DMS153 (cell line): ENCODE data around the gene CYP3A5.
"Not testable (repeated sequence)": the region's sequence is repeated elsewhere in the genome, so short reads cannot be mapped to it uniquely, and the experiment has no call there.

Source experiments
- DNase-seq: peaks from one replicate; lab custom pipeline; 2025; lab: John Stamatoyannopoulos, UW

CYP3A5 gene

DNA sequence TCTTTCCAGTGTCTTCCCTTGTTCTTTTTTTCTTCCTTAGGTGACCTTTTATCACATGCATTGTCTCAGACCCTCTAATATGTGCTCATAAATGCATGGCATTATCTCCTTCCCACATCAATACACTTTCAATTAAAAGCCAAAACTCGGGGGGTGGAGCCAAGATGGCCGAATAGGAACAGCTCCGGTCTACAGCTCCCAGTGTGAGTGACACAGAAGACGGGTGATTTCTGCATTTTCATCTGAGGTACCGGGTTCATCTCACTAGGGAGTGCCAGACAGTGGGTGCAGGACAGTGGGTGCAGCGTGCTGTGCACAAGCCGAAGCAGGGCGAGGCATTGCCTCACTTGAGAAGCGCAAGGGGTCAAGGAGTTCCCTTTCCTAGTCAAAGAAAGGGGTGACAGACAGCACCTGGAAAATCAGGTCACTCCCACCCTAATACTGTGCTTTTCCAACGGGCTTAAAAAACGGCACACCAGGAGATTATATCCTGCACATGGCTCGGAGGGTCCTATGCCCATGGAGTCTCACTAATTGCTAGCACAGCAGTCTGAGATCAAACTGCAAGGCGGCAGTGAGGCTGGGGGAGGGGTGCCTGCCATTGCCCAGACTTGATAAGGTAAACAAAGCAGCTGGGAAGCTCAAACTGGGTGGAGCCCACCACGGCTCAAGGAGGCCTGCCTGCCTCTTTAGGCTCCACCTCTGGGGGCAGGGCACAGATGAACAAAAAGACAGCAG, 6.2 kb upstream of the CYP3A5 start:
- DNase-seq, result not testable (repeated sequence)

DNA sequence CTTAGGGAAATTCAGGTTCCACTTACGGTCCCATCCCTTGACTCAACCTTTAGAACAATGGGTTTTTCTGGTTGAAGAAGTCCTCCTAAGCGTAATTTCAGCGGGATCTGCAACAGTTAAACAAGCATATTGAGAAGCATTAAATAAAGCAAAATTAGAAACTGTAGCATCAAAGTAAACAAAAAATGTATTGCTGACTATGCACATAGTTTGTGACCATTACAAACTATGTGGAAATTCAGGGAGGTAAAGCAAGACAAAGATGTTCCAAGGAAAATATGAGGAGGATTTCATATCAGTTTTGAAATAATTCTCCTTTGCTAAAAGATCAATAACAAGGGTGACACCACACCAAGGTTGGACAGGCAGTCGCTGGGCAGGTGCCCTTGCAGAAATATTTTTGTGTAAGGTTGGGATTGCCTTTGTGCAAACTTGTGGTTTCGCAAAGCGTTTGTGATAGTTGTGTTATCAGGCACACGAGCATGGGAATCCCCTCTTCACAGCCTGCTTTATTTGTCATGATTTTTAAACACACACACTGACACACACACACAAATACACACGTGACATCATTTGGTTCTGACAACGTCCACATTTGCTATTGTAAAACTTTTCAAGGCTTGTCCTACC, 5.4 kb upstream of the CYP3A5 start:
- no peak for DNase-seq

DNA sequence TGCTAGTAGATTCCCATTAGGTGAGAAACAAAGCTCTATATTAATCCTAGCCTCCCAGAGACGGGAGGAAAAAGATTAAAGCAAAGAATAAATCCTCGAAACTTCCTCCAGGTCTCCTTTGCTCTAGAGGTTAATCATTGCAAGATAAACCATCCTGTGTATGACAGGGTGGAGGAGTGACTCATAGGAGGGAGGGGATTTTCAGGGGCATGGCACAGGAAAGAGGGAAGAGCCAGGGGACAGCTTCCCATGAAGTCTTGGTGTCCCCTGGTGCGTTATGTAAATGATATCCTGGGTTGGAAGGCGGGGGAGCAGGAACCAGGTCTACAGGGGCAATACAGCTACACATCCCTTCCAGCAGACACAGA, 780 bp downstream of the CYP3A5 start:
- no peak for DNase-seq

DNA sequence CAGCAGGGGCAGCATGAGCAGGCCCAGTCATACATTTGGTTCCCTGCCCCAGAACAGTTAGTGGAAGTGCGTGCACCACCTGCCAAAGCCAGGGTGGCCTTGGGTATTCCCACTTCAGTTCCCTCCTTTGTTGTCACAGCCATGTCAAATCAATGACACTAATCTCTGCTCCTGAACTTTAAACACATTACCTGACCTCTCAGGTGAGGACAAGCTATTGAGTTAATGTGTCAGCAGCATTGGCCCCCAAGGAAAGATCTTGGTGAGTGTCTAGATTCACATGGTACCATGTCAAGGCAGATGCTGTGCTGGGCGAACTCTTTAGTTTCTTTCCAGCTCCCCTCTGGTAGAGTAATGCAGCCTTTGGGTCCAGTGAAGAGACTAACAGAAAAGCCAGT, 2.1 kb downstream of the CYP3A5 start:
- DNase-seq, result no peak

DNA sequence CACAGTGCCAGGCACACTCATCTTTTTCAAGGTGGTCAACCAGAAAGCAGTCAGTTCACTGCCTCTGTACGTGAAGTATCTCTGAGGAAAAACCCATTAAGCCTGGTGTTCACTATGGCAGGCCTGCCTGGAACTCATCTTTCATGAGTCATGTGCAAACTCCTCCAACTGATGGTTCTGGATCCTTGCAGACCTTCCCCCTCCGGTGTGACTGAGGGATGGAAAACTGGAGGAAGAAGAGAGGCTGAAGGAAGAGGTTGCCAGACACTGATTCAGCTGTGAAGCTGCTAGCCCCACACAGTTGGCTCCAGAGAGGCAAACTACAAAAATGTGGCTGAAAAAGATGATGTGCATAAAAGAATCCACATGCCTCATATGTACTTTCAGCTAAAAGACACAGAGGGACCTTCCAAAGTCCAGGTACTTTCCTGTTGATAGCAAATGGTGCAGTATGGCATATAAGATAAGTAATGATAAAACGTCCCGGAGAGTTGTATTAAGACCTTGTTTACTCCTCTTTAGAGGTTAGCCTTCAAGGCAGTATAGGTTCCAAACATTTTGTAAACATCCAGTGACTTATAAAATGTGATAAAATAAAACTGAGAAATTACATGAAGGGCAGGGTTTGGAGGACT, 2.7 kb downstream of the CYP3A5 start:
- no peak for DNase-seq

- no peak for DNase-seq
Measured at GRCh38 chr7:99674995-99675742, 4.6 kb downstream of the CYP3A5 start.

- DNase-seq, result no peak
Measured at GRCh38 chr7:99672573-99672972, 7.2 kb downstream of the CYP3A5 start.

DNA sequence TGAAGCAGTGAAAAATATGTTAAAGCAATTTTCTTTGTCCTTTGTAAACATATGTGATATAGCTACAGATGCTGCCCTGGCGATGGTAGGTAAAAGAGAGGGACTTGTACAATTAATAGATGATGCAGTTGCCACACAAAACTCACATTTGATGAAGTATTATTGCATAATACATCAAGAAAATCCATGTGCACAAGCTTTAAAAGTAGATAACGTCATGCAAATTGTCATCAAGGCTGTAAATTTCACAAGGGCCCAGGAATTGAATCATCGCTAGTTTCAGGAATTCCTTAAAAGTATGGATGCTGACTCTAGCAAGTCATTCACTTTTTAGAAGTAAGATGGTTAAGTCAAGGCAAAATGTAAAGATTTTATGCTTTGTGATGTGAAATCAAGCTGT, 10.0 kb downstream of the CYP3A5 start:
- no peak for DNase-seq

- DNase-seq, result no peak
Measured at GRCh38 chr7:99668541-99668940, 11.3 kb downstream of the CYP3A5 start.

DNA sequence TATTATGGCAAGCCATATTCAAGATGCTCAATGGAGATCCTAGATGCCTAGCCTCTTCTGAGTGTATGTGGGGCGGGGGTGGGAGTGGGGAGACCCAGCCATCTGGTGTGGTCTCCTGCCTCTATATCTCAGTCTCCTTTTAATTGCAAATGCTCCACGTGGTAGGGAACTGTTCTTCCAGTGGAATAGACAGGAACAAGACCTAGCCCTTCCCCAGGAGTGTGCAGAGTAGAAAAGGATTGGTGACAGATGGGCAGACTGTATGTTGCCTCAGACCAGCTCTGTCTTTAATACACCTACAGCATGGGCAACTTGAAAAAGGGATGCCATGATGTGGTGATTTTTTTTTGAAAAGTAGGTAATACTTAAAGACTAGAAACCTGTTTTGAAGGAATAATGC, 12.6 kb downstream of the CYP3A5 start:
- DNase-seq, result no peak

DNA sequence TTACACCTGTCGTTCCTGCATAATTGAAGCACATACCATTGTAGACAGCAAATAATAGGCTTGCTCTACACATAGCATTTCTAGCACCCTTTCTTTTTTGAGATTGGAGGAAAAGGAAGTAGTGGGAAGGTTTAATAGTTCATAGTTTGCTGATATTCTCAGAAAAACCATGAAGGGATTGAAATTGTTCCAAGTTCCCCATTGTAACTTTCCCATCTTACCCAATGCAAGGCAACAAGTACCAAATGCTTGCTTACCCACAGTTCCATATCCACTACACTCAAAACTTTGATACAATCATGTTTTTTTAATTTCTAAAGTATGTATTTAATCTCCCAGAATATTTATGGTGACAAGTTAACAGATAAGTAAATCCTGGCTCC, 13.8 kb downstream of the CYP3A5 start:
- no peak for DNase-seq

GRCh38 chr7:99665312-99666012, 14.3 kb downstream of the CYP3A5 start:
- DNase-seq, result no peak

- DNase-seq, result not testable (repeated sequence)
Measured at GRCh38 chr7:99657879-99658278, 21.9 kb downstream of the CYP3A5 start.

GRCh38 chr7:99654626-99655025, 25.2 kb downstream of the CYP3A5 start:
- DNase-seq, result not testable (repeated sequence)

GRCh38 chr7:99653754-99654153, 26.0 kb downstream of the CYP3A5 start:
- no peak for DNase-seq

DNA sequence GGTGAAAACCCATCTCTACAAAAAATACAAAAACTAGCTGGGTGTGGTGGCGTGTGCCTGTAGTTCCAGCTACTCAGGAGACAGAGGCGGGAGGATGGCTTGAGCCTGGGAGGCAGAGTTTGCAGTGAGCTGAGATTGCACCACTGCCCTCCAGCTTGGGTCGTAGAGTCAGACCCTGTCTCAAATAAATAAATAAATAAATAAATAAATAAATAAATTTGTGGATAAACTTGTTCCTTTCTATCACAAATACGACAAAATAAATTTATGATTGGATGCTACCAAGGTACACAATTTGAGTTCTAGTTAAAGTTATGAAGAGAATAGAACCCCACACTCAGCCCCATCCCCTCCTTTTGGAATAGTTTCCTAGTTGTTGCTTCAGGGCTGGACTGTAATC, 26.5 kb downstream of the CYP3A5 start:
- DNase-seq, result not testable (repeated sequence)

- no peak for DNase-seq
Measured at GRCh38 chr7:99652671-99653070, 27.1 kb downstream of the CYP3A5 start.

- no peak for DNase-seq
Measured at GRCh38 chr7:99651290-99651689, 28.5 kb downstream of the CYP3A5 start.

- DNase-seq, result no peak
Measured at GRCh38 chr7:99648843-99649242, 31.0 kb downstream of the CYP3A5 start.

- no peak for DNase-seq
Measured at GRCh38 chr7:99645590-99645989, 34.2 kb downstream of the CYP3A5 start.

GRCh38 chr7:99644431-99644830, 35.4 kb downstream of the CYP3A5 start:
- DNase-seq, result no peak

- DNase-seq, result no peak
Measured at GRCh38 chr7:99643464-99643863, 36.3 kb downstream of the CYP3A5 start.
